GM19238 (cell line): ENCODE results near the gene ADRA2B.

Experiments used
- DNase-seq: peaks from one replicate; pipeline ENCODE4 v3.0.0; 2011; ENCODE audit warnings: low spot score; ENCODE audit not compliant: insufficient read length

ADRA2B gene

DNA sequence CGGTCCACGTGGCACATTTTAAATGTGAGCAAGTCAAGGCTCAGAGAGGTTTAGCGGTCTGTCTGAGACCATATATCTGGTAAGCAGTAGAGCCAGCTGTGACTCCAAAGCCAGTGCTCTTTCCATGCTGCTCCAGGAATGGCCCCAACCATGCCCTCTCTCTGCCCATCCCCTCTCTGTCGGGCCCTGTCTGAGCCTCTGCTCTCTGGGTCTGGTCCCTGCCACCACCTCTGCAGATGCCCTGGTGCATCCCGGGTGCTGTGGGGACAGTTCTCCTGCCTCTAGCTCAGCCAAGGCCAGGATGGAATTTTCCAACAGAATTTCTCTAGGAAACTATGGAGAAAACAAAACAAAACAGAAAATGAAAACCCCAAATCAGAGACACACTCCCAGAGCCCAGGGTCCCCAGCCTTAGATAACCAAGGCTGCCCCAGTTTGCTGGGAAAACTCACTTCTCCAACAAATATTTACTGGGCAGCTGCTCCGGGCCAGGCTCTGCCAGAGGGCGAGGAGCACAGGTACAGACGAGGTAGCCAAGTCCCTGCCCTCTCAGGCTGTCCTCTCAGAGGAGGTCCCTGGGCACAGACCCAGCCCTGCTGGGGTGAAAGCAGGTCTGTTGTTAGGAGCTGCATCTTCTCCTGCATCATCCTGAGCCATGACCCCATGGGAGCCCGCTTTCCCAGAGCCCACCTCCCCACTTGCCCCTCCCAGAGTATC lies 9.2 kb downstream of the ADRA2B start:
- no peak for DNase-seq

DNA sequence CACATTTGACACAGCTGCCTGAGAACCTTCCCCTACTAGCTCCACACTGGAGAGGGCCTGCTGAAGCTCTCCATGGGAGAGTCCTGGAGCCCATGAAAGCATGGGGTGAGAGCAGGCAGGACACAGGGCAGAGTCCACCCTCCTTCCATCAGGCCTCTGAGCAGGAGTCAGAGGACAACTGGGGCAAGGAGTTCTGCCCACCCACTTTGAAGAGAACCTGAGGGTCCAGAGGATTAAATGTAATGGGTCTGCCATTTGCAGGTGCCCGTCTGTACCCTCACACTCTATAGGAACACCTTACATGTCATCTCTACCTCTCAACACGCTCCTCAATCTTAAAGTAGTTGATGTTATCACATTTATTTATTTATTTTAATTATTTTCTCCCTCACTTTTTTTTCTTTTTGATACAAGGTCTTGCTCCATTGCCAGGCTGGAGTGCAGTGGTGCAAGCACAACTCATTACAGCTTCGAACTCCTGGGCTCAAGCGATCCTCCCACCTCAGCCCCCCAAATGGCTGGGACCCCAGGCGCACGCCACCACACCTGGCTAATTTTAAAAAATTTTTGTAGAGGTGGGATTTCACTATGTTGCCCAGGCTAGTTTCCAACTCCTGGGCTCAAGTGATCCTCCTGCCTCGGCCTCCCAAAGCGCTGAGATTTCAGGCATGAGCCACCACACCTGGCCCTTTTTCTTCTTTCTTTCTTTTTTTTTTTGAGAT lies 10.2 kb downstream of the ADRA2B start:
- no peak for DNase-seq

DNA sequence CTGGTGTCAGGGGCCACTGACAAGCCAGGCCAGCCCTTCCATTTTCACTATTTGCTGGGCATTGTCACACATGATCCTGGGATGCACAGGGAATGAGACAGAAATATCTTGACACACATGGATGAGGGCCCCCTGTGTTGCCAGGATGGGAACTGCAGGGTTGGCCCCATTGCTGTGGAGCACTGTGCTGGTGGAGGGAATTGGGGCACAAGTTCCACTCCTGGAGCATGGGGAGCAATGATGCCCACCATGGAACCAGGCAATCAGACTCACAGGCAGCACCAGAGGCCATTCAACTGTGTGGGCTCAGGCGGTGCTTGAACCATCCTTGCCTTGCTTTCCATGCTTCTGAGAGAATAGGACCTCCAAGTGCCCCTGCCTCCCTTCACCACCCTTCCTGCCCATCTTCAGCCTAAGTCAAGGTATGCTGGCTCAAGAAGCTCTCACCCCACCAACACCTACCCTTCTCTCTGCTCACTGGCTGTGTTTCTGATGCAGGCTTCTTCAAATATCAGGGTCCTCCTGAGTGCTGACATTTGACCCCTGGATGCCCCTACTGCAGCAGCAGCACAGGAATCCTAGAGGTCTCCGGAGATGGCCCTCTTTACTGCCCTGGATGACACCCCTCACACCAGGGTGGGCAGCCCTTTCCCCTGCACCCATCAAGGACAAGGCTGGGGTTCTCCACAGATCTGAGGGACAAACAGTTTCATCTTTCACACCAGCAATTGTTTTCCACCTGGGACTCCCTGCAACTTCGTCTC lies 11.0 kb downstream of the ADRA2B start:
- DNase-seq, result no peak

DNA sequence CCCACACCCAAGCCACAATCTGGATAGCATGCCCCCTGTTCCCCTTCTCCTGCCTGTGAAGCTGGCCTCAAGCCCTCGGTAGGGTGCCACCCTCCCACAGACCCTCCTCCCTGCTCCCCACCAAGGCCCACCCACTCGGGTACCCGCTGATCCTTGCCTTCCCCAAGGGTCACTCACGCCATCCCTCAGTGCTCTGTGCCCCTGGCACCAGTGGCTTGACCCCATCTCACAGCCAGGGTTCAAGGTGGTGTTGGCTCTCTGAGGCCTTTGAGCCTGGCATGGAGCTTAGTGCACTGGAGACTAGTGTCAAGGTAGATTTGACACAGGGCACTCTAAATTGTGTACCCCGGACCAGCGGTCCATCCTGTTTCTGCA lies 11.9 kb downstream of the ADRA2B start:
- no peak for DNase-seq

DNA sequence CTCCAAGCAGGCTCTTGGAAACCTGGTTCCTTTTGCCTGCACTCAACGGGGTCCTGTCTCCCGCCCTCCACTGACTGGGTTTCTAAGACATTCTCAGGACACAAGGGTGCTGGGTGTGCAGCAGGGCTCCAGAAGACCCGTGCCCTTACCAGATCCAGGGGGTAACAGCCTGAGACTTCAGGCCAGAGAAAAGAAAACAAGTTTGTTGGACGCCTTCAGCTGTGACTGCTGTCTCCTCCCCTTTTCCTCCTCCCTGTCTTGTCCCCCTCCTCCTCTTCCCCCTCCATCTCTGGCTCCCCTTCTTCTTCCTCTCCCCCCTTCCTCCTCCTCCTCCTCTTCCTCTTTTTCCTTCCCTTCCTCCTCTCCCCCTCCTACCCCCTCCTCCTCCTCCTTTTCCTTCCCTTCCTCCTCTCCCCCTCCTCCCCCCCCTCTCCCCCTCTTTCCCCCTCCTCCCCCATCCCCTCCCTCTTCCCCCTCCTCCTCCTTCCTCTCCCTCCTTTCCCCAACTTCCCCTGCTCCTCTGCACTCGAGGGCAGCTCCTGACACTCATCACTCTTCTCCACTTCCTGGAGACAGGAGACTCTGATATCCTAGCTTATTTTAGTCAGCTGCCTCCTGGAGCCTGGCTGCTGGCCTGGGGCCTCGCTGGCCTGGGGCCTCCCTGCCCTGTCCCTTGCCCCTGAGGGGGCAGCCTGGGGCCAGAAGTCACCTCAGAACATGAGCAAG lies 12.4 kb downstream of the ADRA2B start:
- no peak for DNase-seq

DNA sequence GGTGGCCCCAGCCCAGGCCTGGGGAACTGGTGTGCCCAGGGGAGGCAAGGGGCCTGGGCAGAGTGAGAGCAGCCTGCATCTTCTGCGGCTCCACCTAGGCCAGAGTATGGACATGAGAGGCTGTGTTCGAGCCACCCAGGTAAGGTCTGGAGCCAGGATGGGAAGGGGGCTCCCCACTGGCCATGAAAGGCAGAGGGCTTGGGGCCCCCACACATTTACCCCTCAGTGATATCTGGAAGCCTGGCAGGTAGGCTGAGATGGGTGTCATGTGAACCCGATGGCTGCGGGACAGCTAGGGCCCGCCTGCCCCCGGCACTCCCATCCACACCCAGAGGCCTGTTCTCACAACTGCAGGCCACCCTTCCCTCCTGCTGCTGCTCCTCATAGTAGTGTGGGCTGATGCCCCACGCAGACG lies 13.2 kb downstream of the ADRA2B start:
- DNase-seq, result no peak

DNA sequence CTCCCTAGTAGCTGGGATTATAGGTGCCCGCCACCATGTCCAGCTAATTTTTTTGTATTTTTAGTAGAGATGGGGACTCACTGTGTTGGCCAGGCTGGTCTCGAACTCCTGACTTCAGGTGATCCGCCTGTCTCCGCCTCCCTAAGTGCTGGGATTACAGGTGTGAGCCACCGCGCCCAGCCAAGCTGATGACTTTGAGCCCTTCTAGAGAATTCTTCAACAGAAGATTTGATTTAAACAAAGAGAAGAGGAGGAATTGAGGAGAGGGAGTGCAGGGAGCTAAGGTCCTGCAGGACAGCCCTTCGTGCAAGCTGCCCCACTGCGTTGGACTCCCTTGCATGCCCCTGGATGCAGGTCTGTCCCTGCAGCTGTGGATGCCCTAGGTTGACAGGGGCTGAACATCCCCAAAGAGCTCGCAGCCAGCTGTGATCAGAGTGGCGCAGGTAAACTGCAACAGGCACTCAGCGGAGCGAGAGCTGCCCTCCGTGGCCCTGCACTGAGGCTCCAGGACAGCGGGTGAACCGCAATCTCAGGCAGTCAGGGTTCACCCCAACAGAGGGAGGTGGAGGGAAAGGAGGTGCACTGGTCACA lies 13.7 kb downstream of the ADRA2B start:
- no peak for DNase-seq

DNA sequence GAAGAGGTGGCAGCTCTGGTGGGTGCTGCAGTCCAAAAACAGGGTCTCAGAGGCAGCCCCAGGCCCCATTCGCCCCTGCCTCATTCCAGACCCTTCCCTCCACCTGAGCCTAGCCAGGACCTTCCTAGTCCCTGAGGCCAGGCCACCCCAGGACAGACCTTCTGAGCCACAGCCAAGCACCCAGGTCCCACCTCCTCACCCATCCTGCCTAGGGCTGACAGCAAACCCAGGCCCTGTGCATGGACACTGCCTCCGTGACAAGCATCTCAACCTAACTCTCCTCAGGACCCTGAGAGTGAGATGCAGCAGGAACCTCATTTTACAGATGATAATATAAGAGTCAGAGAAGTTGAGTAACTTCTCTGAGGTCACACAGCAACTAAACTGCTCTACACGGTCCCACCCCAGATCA lies 15.5 kb downstream of the ADRA2B start:
- no peak for DNase-seq

DNA sequence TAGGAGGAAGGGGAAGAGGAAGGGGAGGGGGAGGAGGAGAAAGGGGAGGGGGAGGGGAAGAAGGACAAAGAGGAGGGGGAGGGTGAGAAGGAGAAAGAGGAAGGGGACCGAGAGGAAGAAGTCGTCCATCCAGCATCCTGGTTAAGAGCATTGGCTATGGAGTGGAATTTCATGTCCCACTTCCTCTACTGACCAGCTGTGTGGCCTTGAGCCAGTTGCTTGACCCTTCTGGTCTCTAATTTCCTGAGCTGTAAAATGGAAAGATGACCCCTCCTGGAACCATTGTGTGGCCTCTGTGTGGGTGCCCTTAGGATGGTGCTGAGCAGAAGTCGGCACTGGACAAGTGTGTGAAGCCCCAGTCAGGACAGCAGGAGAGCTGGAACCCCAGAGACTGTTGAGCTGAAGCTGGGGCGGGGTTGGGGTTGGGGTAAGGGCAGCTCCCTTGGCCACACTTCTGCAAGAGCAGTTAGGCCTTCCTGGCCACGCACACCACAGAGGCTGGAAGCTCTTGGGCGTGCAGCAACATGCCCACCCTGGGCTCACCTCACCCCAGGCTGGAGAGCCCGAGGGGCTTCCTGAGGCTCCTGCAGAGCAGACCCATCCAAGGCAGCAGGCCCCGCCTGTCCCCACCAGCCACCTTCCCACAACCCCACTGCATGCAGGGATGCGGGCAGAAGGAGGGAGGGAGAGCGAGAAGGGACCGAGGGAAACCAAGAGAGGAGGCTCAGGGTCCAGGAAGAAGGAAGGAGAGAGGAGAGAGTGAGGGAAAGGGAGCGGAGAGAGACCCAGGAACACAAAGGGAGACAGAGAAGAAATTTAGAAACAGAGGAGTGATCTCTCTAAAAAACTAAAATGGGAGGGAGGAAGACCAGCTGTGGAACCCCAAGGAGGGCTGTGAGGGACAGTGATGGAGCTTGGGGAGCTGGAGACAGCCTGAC lies 16.2 kb downstream of the ADRA2B start:
- peak; percentile 1 for DNase-seq

DNA sequence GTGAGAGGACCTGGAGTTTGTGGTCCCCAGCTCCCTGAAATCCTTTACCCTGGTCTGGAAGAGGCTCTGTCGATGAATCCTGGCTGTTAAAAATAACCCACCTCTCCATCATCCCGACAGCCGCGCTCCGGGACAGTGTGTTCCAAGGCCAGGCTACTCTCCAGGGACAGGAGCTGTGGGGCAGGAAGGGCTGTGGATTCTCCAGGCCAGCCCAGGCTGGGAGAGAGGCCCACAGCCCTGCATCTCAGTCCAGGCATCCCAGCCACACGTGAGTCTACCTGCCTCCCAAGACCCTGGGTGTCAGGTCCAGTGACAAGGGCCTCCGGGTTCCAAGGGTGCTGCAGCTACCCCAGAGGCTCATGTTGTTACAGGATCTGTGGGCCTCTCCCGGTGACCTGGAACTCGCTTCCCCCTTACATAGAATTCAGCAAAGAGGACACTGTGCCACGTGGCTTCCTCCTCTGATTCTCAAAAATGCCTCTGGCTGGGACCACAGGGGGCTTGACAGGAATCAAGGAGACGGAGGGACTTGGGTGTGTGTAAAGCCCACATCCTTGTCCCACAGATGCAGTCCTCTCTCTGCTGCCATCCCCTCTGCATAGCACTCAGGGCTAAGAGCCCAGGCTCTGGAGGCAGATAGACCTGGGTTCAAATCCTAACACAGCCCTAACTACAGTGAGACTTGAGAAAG lies 17.3 kb downstream of the ADRA2B start:
- no peak for DNase-seq

DNA sequence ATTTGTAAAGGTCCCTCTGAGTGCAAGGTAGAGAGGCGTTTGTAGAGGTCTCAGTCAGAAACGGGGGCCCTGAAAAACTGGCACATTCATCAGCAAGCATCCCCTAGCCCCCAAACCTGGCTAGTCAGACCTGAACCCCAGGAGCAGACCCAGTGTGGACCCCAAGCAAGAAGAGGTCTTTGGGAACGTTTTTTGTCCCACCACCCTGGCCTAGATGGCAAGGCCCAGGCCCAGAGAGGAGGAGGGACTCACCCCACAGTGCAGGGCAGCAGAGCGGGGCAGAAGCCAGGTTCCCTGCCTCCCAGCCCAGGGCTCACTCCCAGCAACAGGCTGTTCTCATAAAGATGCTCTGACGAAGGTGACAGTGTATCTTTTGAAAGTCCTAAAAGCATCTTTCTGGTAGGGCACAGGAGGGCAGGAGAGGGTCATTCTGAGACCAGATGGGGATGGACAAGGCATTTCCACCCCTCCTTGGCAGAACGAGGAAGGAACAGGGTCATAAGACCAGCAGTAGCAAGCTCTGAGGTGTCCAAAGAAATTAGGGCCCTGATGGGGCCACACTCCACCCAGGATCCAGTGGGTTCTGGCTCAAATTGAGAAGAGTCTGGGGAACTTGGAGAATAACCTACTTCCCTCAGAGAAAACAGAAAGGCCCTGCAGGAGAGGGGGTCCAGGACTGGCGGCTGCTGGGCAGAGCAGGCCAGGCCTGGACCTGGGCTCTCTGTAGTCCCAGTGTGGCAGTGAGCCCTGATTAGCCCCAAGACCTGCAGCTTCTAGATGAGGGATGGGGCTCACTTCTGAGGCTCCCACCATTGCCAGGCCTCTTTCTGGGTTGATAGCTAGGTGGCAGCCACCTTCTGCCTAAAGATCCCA lies 18.2 kb downstream of the ADRA2B start:
- no peak for DNase-seq

DNA sequence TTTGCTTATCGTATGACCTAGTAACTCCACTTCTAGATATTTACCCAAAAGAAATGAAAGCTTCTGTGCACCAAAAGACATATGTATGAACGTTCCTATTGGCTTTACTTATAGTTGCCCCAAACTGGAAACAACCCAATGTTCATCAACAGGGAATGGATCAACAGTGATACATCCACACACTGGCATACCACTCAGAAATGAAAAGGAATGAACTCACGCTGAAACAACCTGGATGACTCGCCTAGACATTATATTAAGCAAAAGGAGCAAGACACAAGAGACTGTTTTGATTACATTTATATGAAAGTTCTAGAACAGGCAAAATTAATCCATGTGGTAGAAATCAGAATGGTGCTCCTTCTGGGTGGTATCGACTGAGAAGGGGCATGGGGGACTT lies 18.9 kb downstream of the ADRA2B start:
- no peak for DNase-seq

DNA sequence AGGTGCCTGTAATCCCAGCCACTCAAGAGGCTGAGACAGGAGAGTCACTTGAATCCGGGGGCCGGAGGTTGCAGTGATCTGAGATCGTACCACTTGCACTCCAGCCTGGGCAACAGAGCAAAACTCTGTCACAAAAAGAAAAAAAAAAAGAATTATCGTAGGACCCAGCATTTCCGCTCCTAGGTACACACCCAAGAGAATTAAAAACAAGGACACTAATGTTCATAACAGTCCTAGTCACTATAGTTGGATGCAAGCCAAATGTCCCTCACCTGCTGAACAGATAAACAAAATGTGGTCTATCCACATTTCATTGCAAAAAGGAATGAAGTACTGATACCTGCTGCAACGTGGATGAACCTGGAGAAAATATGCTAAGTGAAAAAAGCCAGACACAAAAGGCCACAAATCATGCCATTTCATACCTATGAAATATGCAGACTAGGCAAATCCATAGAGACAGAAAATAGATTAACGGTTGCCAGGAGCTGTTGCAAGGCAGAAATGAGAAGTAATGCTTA lies 21.2 kb downstream of the ADRA2B start:
- DNase-seq, result no peak

DNA sequence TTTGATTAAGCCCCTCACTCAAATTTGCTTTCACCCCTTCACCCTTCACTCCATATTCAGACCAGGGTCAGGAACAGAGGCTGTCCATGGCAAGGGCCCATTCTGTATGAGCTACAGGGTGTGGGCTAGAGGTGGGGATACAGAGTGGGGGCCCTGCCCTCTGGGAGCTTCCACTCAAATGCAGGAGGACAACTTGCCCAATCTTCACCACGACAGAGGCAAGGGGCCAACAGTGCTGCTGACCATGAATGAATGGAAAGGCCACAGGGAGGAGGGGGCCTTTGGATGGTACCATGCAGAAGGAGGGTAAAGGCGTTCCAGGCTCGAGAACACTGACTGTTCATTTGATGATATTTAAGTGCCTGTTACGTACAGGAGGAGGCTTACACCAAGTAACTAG lies 22.8 kb downstream of the ADRA2B start:
- no peak for DNase-seq

DNA sequence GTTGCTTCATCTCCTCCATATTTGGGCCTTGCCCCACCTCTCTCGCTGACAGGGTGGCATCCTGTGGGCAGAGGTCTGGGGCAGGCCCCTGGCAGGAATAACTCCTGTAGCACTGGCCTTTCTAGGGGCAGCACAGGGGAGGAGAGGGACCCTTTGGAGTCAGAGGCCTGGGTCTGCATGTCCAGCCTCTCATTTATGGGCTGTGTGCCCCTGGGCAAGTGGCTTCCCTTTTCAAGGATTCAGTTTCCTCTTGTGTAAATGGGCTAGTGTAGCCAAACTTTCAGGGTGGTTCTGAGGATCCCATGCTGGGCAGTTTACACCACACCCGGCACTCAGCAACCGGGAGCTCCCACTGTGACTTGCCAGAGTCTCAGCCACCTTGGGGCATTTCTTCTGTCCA lies 23.4 kb downstream of the ADRA2B start:
- no peak for DNase-seq

DNA sequence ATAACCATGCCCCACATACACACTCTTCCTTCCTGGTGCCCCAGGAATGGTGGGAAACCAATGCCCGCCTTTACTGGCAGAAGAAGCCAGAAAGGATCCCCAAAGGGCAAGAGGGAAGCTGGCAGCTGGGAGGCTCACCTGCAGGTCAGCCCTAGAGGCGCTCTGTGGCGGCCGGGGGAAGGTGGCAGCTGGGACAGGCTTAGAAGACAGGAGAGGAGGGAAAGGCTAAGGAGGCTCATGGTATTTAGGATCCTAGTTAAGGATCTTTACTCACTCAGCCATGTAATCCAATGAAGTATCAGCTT lies 23.8 kb downstream of the ADRA2B start:
- DNase-seq, result no peak

DNA sequence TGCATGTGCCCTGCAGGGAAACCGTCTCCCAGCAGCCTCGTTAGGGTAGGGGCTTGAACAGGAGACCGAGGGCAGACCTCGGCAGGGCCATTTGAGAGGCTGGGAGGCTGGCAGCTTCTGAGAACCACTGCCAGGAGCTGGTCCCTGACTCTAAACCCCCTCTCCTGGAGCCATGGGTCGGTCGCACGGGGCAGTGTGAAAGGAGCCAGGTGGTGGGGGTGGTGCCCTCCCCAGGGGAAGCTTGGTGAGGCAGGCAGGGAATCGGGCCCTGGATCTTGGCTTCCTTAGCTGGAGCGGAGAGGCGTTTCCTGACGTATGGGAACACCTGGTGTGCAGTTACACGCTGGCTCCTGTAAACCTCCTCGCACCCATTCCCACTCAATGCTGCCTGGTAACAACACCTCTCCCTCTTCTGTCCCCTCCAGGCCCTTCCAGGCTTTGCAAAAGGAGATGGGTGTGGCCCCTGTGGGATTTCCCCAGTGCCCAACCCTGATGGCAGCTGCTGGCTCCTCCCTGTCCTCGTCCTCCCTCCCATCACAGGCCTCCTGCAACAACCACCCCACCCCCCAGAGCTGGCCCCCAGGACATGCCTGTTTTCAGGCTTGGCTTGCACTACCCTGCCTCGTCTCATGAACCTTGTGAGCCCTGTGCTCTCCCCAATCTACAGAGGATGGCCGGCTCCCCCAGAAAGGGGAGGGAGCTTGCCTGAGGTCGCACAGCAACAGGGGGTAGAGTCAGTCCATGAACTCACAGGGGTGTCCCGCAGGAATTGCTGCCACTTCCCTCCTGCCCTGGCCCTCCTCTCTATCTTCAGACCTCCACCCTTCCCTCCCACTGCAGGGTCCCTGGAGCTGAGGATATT lies 24.4 kb downstream of the ADRA2B start:
- no peak for DNase-seq
